ENCODE data around the gene PYGO1. TPM values are rescaled to one million over a fixed set of nuclear protein-coding genes. Genes with fewer than 3 reads are reported as not detected.
"Not testable (repeated sequence)": the region's sequence is repeated elsewhere in the genome, so short reads cannot be mapped to it uniquely, and the experiment has no call there.

PYGO1 gene
- total RNA-seq, 1 donor from 2014 or later, result 4.4 TPM

- Histone ChIP-seq H3K4me3 (no peak overlapping the region), H3K4me1 (no peaks in the 10 kb centered on the region), H3K9me3 (no peaks in the 10 kb centered on the region), H3K27me3 (no peaks in the 10 kb centered on the region), H3K36me3 (no peaks in the 10 kb centered on the region), H3K27ac (no peak overlapping the region)
- intact Hi-C loops (cut with DNase I), result no loop called here
- DNase-seq (ENCODE audit: extremely low spot score in 2 of 2), result no peak
- no peak for TF ChIP-seq POLR2AphosphoS5 (IDR thresholded peaks at IDR 0.05; ENCODE audit: insufficient read depth in 1 of 2, low read depth in 1 of 2)
These were observed 25.6 kb upstream of the PYGO1 start for GRCh38 chr15:55613727-55614126.

DNA sequence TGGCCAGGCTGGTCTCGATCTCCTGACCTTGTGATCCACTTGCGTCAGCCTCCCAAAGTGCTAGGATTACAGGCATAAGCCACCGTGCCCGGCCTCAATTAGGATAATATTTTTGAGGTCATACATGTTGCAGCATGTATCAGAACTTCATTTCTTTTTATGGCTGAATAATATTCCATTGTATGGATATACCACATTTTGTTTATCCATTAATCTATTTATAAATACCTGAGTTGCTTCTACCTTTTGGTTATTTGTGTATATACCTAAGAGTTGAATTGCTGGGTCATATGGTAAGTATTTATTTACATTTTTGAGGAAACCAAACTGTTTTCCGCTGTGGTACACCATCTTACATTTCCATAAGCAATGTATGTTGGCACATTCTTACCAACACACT is 18.1 kb upstream of the PYGO1 start:
- TF ChIP-seq POLR2AphosphoS5 (IDR thresholded peaks at IDR 0.05; ENCODE audit: insufficient read depth in 1 of 2, low read depth in 1 of 2) (no peak), POLR2A (IDR thresholded peaks at IDR 0.05) (no peak)
- TF ChIP-seq, protein P1, sequence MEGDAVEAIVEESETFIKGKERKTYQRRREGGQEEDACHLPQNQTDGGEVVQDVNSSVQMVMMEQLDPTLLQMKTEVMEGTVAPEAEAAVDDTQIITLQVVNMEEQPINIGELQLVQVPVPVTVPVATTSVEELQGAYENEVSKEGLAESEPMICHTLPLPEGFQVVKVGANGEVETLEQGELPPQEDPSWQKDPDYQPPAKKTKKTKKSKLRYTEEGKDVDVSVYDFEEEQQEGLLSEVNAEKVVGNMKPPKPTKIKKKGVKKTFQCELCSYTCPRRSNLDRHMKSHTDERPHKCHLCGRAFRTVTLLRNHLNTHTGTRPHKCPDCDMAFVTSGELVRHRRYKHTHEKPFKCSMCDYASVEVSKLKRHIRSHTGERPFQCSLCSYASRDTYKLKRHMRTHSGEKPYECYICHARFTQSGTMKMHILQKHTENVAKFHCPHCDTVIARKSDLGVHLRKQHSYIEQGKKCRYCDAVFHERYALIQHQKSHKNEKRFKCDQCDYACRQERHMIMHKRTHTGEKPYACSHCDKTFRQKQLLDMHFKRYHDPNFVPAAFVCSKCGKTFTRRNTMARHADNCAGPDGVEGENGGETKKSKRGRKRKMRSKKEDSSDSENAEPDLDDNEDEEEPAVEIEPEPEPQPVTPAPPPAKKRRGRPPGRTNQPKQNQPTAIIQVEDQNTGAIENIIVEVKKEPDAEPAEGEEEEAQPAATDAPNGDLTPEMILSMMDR (IDR thresholded peaks at IDR 0.05), result no peak
- H3K27ac ChIP-seq, result no peak overlapping the region
- H3K36me3 ChIP-seq, result no peaks in the 10 kb centered on the region
- H3K9me3 ChIP-seq, result no peaks in the 10 kb centered on the region
- H3K4me1 ChIP-seq, result no peaks in the 10 kb centered on the region
- no peak for DNase-seq (ENCODE audit: extremely low spot score in 2 of 2)
- intact Hi-C loops (cut with DNase I), result no loop called here
- H3K4me3 ChIP-seq, result no peak overlapping the region
- no peaks in the 10 kb centered on the region for H3K27me3 ChIP-seq

- Histone ChIP-seq H3K4me3 (no peak overlapping the region), H3K36me3 (no peaks in the 10 kb centered on the region), H3K4me1 (no peaks in the 10 kb centered on the region), H3K27ac (no peak overlapping the region), H3K27me3 (no peaks in the 10 kb centered on the region), H3K9me3 (no peaks in the 10 kb centered on the region)
- intact Hi-C loops (cut with DNase I), result no loop called here
- no peak for TF ChIP-seq POLR2A (IDR thresholded peaks at IDR 0.05)
- TF ChIP-seq, protein P1 (IDR thresholded peaks at IDR 0.05), result no peak
- DNase-seq (ENCODE audit: extremely low spot score in 2 of 2), result no peak
These were observed 13.2 kb upstream of the PYGO1 start for GRCh38 chr15:55601374-55601773.

- Histone ChIP-seq H3K9me3 (no peaks in the 10 kb centered on the region), H3K36me3 (no peaks in the 10 kb centered on the region), H3K27ac (no peak overlapping the region), H3K4me3 (no peak overlapping the region), H3K4me1 (no peaks in the 10 kb centered on the region), H3K27me3 (no peaks in the 10 kb centered on the region)
- TF ChIP-seq POLR2AphosphoS5 (IDR thresholded peaks at IDR 0.05; ENCODE audit: insufficient read depth in 1 of 2, low read depth in 1 of 2) (no peak), POLR2A (IDR thresholded peaks at IDR 0.05) (no peak)
- TF ChIP-seq, protein P1 (IDR thresholded peaks at IDR 0.05), result no peak
- DNase-seq (ENCODE audit: extremely low spot score in 2 of 2), result no peak
- intact Hi-C loops (cut with DNase I), result no loop called here
These were observed 11.3 kb upstream of the PYGO1 start for GRCh38 chr15:55599439-55599838.

DNA sequence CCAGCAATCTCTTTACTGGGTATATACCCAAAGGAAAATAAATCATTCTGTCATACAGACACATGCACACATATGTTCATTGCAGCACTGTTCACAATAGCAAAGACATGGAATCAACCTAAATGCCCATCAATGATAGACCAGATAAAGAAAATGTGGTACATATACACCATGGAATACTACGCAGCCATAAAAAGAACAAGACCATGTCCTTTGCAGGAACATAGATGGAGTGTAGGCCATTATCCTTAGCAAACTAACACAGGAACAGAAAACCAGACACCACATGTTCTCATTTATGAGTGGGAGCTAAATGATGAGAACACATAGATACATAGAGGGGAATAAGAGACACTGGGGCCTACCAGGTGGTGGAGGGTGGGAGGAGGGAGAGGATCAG is 4.9 kb upstream of the PYGO1 start:
- H3K4me1 ChIP-seq; H3K27me3 ChIP-seq; DNase-seq (ENCODE audit: extremely low spot score in 2 of 2); H3K36me3 ChIP-seq; H3K9me3 ChIP-seq; H3K4me3 ChIP-seq; intact Hi-C loops (cut with DNase I); H3K27ac ChIP-seq: not testable (repeated sequence)

- no peak for DNase-seq (ENCODE audit: extremely low spot score in 2 of 2)
- Histone ChIP-seq H3K9me3 (no peaks in the 10 kb centered on the region), H3K4me1 (peaks cover 11% of the 10 kb centered on the region), H3K27ac (no peak overlapping the region), H3K27me3 (no peaks in the 10 kb centered on the region), H3K4me3 (no peak overlapping the region), H3K36me3 (no peaks in the 10 kb centered on the region)
- TF ChIP-seq, protein P1 (IDR thresholded peaks at IDR 0.05), result no peak
- TF ChIP-seq POLR2AphosphoS5 (IDR thresholded peaks at IDR 0.05; ENCODE audit: insufficient read depth in 1 of 2, low read depth in 1 of 2) (no peak), POLR2A (IDR thresholded peaks at IDR 0.05) (no peak)
- intact Hi-C loops (cut with DNase I), result no loop called here
These were observed 2.6 kb upstream of the PYGO1 start for GRCh38 chr15:55590788-55591187.
